Mucosa of descending colon (tissue), 3 donors: ENCODE data around the gene ATP6AP1. TPM values are rescaled to one million over a fixed set of nuclear protein-coding genes. Genes with fewer than 3 reads are reported as not detected.
A peak's percentile ranks its signal among the peaks of the same experiment; 100 is the strongest.

Experiments
- ATAC-seq: fragments of 200-7000 bp; cut with Tn5 transposase; one replicate; pipeline ENCODE4 v1.9.1; 2020; ENCODE audit warnings: mild to moderate bottlenecking, moderate library complexity
- DNase-seq, 3 donors: peaks; one replicate each; pipeline ENCODE4 v3.0.0-alpha.2; 2020
- H3K36me3 ChIP-seq: fragments of 200-600 bp; one replicate; pipeline ENCODE4 v1.8.0; 2021; ENCODE audit warnings: low read depth, mild to moderate bottlenecking
- H3K4me1 ChIP-seq: fragments of 200-600 bp; one replicate; pipeline ENCODE4 v1.8.0; 2021; ENCODE audit warnings: low read depth, mild to moderate bottlenecking
- H3K4me3 ChIP-seq: fragments of 200-600 bp; one replicate; pipeline ENCODE4 v1.8.0; 2021; ENCODE audit warnings: mild to moderate bottlenecking
- H3K9me3 ChIP-seq: fragments of 200-600 bp; one replicate; pipeline ENCODE4 v1.8.0; 2021; ENCODE audit warnings: mild to moderate bottlenecking
- CTCF ChIP-seq: fragments of 200-600 bp; IDR thresholded peaks from one replicate; pipeline ENCODE4 v1.8.0; 2022; ENCODE audit warnings: antibody characterized with exemption, mild to moderate bottlenecking
- intact Hi-C, 2 donors: fragments of 100-400 bp; cut with DNase I in 1 of 2; cut with micrococcal nuclease in 1 of 2; formaldehyde crosslinking; loops; one replicate each; pipeline versions ENCODE4 v1.11.0 to v1.11.1; 2022; cut with DNase I, micrococcal nuclease
- total RNA-seq, 3 donors: library from RNA; stranded (reverse); fragmentation: NEBNext Ultra II Directional in 2 of 3; extraction: Animal tissue kit (Norgen Biotek cat#: 25700) in 2 of 3; gene quantifications; one replicate each; pipeline versions ENCODE4 v1.2.1 to v1.2.4, GENCODE V29; 2021 to 2023
- donor health status: DM: no; HTN: no; CAD: no; lungs with moderate emphysema.
- donor health status: DM: no; HTN: no; CAD: no.
- donor health status: DM: no; HTN: yes; CAD: no.

Gene ATP6AP1
- total RNA-seq, 3 donors from 2014 or later = 78.1 to 95.8 (median 95.2) TPM

GRCh38 chrX:154478728-154479622 lies 50.5 kb downstream of the ATP6AP1 start, which contains the start of gene LAGE3:
Gene LAGE3 (minus strand): TSS chrX:154479281. CDS start chrX:154478915, 366 bp downstream.
- Histone ChIP-seq H3K36me3 (no peaks in the 10 kb centered on the region), H3K4me1 (no peaks in the 10 kb centered on the region), H3K4me3 (no peak within 1 kb of the TSS), H3K9me3 (no peaks in the 10 kb centered on the region)
- TF ChIP-seq CTCF = no peak
- intact Hi-C loops = no loop called here
- ATAC-seq (peak; percentile 97), DNase-seq (peak; percentile 94 to 97 (median 95))

- no peak for DNase-seq
- intact Hi-C loops = no loop called here
- no peak overlapping the region for H3K4me3 ChIP-seq
- TF ChIP-seq CTCF = no peak
- H3K36me3 ChIP-seq = no peaks in the 10 kb centered on the region
- no peaks in the 10 kb centered on the region for H3K4me1 ChIP-seq
- ATAC-seq = no peak
- H3K9me3 ChIP-seq = no peaks in the 10 kb centered on the region
Measured at GRCh38 chrX:154481195-154481594, 52.7 kb downstream of the ATP6AP1 start.

GRCh38 chrX:154481911-154482601 lies 53.6 kb downstream of the ATP6AP1 start:
- Histone ChIP-seq H3K9me3 (no peaks in the 10 kb centered on the region), H3K4me3 (no peak overlapping the region), H3K4me1 (no peaks in the 10 kb centered on the region), H3K36me3 (no peaks in the 10 kb centered on the region)
- ATAC-seq (no peak), DNase-seq (no peak)
- intact Hi-C loops = no loop called here
- TF ChIP-seq CTCF = no peak

GRCh38 chrX:154482786-154483185 lies 54.3 kb downstream of the ATP6AP1 start:
- Histone ChIP-seq H3K4me3 (no peak overlapping the region), H3K4me1 (no peaks in the 10 kb centered on the region), H3K9me3 (no peaks in the 10 kb centered on the region), H3K36me3 (no peaks in the 10 kb centered on the region)
- no peak for TF ChIP-seq CTCF
- DNase-seq = no peak
- intact Hi-C loops = no loop called here
- ATAC-seq = no peak

- no peaks in the 10 kb centered on the region for H3K36me3 ChIP-seq
- no peak for DNase-seq
- H3K9me3 ChIP-seq = no peaks in the 10 kb centered on the region
- no peak for ATAC-seq
- H3K4me3 ChIP-seq = no peak overlapping the region
- H3K4me1 ChIP-seq = no peaks in the 10 kb centered on the region
- intact Hi-C loops = no loop called here
- TF ChIP-seq CTCF = no peak
Measured at GRCh38 chrX:154483325-154483724, 54.8 kb downstream of the ATP6AP1 start.
